ENCODE measurements around the gene CD34.

The CD34 gene

DNA sequence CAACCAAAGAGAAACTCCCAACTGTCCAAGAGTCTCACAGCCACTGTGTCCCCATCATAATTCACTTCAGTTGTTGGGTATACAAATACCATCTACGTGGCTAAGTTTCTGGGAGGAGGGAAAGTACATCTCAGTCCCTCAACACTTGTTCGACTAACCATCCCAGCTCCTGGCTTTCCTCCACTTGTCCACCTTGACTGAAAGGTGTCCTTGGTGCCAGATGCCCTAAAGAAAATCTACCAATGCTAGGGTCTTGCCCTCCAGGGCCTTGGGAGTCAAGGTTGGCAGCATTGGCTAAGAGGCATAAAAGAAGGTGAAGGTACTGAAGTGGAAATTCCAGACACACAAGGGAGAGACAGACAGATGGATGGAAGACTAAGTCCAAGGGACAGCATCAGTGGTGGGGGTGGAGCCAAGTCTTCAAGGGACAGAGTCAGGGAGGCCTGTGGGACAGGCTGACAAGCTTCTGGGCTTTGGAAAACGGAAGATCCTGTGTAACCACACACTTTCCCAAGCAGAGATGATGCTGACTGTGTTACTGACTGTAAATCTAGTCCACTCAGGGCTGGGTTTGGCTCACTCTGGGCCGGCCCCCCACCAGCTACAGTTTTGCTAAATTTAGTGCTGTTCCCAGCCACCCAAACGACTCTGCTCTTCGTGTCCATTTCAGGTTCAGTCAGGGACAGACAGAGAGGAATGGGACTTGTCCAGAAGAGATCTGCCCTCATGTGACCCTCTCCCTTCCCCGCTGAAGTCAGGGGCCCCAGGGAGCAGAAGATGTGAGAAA lies 60.1 kb downstream of the CD34 start:
- no peak for DNase-seq

DNA sequence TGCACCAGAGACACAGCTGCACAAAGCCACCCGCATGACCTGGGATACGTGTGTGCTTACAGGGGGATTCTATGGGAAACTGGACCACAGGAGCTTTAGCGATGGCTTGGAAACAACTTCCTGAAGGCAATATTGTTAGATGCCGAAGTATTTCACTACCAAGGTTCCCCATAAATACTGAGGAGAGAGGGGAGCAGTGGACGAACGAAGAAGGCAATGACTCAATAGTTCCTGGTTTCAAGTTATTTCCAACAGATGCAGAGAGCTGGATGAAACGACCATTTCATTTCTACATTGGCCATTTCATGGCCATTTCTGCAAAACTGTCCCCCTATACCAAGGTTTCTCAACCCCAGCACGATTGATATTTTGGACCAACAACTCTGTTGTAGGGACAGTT lies 61.3 kb downstream of the CD34 start:
- no peak for DNase-seq

DNA sequence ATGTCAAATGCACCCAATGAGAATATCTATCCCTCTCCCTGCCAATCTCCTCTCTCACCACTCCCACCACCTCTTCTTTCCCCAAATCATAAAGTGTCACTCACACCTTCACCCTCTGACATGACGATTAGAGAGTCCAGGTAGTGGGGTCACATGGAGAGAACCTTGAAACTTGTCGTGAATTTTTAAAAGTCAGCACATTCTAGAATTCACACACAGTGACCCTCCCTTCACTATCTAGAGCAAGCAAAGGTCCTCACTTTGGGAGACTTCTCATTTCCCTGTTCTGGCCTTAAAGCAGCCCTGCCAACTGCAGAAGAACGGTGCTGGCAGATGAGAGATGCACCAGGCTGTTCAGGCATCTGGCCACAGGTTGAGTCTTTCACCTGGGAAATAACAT lies 61.9 kb downstream of the CD34 start:
- no peak for DNase-seq

DNA sequence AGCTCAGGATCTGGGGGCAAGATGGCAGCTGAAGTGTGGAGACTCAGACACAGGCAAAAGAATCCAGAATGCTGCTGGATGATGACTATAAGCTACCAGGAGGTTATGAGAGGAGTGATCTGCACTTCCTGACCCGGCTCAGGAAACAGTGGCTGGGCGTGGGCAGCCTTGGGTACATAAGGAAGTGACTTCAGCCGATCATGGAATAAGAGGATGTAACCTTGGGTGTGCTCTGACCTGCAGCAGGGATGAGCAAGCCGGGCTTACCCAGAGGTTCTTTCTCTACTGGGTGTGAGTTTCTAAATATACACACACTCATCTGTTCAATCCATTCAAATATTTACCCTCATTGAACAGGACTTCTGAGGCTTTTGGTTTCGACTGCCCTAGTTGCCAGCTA lies 62.7 kb downstream of the CD34 start:
- DNase-seq: no peak

DNA sequence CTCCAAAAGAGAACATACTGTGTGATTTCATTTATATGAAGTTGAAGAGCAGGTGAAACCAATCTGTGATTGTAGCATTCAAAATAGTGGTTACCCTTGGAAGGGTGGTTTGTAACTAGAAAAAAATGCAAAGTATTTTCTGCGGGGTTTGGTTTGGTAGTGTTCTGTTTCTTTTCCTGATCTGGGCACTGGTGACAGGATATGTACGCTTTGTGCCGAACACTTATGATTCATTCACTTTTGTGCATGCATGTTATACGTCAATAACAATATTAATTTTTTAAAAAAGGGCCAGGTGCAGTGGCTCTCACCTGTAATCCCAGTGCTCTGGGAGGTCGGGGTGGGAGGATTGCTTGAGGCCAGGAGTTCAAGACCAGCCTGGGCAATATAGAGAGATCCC lies 63.8 kb downstream of the CD34 start:
- no peak for DNase-seq

DNA sequence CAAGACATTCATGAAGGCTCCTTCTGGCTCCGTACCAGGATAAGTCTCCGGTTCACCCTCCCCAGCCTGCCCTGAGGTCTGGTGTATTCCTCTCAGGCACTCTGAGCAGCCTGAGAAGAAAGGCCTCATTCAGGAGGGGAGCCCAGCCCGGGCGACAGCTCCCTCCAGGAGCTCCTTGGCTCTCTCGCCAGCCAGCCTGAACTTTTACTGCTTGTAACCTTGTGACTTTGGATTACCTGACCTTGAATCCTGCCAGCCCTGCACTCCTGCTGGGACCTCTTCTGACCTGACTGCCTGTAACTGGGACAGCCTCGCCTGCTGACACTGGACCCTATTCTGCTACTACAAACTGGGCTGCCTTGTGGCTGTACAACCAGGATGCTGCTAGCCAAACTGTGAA lies 65.8 kb downstream of the CD34 start:
- DNase-seq: no peak

DNA sequence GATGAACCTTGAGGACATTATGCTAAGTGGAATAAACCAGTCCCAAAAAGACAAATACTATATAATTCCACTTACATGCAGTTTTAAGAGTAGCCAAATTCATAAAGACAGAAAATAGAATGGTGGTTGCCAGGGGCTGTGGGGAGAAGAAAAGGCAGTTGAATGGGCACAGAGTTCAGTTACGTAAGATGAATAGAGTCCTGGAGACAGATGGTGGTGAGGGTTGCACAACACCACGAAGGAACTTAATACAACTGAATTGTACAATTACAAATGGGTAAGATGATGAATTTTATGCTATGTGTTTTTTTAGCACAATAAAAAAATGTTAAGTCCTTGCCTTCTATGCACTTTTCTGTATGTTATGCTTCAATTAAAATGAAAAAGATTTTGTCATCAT lies 66.6 kb downstream of the CD34 start:
- DNase-seq: no peak

DNA sequence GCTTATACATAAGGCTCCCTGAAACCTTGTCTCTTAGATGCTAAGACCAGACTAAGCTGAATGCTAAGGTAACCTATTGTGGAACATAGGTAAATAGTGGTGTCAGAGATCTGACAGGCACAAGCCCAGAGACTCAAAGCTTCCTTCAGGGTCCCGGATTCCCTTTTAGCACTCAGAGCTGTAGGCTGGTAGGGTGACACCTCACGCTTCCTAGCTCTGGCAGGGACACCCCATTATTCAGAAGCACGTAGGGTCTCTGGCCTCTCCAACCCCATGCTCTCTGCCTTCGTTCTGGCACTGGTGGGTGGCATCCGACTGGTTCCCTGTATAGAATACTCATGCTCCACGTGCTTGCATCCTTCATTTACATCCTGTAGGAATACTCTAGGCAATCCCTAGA lies 68.4 kb downstream of the CD34 start:
- no peak for DNase-seq

DNA sequence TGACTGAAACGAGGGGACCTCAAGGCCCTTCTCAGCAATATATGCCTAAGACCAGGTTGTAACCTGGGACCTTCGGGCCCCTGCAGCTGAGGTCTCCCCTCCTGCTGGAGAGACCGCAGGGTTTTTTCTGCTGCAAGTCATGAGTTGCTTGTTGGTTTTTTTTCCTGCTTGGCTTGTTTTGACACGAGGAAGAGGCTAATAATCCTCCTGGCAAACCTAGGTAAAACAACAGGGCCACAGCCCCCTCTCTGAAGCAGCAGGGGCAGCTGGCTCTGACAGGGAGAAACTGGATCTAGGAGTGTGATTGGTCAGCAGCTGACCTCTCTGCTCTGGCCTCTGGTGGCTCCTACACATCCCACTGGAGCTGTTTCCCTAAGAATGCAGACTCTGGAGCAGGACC lies 69.0 kb downstream of the CD34 start:
- DNase-seq: no peak

DNA sequence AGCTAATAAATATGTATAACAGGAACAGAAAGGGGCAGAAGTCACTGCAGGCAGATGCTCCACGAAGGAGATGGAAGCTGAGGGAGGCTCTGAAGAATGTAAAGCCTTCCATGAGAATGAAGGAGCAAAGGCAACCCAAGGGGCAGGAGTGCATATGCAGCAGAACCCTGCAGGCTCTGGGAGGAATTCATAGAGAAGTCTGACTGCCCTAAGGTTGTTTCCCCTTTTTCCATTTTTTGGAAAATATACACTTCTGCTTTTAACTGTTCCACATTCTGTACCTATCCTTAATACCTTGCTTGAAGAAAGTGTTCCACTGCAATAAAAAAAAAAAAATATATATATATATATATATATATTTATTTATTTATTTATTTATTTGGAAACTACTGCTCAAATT lies 69.6 kb downstream of the CD34 start:
- no peak for DNase-seq

DNA sequence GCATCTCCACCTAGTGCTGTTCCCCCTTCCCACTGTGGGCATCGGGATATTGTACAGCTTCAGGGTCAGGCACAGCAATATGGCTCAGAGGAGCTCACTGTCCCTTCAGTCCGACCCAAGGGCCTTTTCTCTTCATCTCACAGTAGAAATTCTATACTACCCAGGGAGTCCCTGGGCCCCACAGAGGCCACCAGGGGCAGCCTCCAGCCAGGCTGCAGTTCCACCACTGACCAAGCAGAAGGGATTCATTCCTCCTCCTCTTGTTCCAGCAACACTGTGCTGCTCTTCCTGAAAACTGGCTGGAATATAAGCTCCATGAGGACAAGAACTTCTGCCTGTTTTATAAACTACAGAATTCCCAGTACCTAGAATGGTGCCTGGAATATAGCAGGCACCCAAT lies 70.5 kb downstream of the CD34 start:
- no peak for DNase-seq

DNA sequence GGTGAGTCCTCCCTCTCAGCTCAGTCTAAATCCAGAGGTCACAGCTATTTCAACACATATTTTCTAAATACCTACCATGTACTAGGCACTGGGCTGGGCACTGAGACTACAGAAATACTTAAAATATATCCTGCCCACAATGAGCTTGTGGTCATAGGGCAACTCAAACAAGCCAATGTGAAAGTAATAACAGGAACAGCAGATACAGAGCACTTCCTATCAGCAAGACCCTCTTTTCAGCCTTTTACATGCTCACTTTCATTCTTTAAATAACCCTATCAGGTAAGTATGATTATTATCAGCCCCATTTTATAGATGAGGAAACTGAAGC lies 71.9 kb downstream of the CD34 start:
- no peak for DNase-seq

DNA sequence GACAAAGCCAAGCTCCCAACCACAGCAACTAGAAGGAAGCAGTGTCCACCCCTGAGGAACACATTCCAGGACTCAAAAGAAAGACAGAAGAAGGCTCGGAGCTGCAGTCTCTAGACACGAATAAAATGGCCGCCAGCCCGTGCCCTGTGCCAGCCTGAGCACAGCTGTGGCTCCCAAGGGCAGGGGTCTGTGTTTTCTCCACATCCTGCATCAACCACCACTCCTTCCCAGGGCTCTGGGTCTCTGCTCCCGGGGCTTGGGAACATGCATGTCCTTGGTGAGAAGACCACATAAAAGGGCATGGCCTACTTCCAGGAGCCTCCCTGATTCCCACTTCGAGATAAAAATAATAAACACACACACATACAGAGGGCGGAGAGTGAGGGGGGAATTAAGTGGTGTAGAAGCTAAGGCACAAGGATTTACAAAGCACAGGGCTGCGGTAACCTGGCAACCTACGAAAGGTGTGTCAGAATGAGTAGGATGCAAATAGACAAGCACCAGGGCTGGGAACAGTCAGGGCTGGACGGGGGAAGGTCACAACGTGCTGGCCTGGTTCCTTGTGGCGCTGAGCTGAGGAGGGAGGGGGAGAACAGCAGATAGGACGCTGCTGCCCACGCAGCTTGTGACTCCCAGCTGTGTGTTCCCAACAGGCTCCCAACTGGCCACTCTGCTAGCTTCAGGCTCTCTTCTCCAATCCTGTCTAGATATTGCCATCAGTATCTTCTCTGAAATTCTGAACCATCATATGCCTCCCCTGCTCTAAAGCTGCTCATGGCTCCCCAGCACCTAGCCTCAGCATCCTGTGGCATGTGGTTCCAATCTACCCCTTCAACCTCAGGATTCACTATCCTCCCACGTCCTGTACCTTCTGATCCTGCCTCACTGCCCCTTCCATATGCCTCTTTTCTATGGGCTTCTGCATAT lies 72.5 kb downstream of the CD34 start:
- no peak for DNase-seq

DNA sequence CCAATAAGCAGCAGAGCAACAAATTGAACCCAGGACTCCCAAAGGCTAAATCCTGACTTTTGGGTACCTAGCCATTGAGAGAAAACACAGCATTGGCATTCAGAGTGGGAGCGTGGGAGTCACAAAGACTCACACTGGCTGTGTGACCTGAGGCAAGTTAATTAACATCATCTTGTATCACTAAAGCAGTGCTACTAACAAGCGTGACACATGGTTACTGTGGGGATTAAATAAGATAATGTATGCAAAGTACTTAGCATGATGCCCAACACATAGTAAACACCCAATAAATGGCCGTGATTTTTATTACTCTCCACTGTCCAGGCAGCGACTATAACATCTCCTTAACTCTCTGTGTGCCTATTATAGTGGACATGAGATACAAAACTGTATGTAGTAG lies 73.3 kb downstream of the CD34 start:
- DNase-seq: no peak

DNA sequence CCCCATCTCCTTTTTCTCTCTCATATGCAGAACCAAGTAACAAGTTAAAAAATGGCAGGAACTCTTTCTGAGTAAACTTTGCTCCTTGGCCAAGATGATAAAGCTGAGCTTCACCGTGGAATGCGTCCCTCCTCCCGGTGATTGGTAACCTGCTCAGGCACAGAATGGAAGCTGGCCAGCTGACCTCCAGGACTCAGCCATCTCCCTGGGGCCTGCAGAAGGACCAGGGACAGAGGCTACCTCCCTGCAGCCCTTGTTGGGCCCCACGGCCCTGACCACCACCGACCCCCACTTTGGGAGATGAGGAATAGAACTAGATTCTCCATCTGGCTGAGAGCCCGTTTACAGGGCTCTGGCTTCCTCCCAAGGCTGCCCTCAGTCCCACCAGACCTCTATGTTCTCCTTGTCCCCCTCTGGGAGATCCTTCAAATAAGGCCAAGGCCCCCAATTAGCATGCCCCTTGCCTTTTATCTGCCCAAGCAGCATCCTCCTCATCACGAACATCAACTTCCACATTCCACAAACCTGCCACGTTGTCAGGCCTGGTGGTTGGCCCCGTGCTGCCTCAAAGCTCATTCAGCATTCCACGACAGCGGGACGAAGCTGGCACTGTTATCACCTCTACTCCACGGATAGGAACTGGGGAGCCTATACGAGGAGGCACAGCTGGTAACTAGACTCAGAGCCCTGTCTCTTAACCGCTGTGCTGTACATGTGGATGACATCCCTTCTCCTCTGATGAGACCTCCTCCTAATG lies 74.2 kb downstream of the CD34 start:
- no peak for DNase-seq

DNA sequence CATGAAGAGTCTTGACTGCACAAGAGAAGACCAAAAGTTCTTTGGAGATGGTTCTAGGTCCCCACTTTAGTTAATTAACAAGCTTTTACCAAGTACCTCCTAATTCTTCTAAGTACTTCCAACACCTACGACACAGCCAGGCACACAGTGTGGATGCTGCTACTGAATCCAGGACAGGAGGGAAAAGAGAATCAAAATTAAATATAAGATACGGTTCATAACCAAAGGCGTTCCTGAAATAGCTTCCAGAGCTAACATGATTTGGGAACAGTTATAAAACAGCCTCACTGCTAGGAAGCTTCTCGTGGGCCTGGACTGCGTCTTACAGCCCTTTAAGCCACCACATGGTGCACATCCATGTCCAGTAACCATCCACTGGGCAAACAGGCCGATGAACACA lies 75.0 kb downstream of the CD34 start:
- no peak for DNase-seq

DNA sequence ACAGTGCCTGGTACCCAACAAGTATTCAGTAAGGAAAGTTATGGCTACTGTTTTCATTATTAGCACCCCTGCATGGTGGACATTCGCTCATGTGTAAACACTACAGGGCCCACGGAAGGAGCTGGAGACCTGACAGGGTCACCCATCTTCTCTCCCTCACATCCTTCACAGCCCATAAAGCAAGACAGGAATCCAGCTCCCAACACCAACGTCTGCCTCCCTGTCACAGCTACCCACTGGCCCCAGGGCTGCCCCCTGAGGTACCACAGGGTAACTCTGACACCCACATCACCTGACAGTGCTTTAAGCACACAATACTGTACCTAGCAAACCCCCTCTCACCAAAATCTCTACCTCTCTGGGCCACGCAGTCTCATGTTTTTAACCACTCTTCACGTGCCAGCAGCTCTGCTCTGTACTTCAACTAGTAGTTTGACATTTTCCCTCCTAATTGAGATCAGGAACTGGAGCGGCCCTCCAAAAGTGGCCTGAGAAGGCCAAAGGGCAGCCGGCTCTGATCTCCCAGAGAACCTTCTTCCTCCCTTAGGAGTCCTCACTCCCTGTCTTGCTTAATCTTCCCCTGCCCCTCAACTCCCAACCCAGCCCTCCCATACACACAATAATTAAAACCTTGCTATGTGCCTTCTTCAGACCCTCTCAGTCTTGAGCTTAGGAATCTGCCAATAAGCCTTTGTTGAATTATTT lies 76.8 kb downstream of the CD34 start:
- DNase-seq: no peak

DNA sequence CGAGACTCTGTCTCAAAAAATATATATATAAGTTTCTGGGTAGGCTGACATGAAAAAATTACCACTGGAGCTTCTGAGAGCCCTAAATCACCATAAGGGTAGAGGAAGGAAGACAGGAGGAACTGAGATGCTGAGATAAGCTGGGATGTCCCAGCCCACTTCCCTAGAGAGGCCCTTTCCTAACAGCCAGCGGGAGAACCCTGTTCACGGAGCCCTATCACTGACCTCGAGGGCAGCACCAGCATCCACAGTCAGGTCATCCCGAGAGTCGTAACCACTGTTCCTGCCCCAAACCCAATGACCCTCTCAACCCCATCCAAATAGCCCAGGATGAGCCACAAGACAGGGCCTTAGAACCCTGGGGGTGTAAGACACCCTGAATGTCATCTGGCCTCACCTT lies 77.5 kb downstream of the CD34 start:
- DNase-seq: no peak

DNA sequence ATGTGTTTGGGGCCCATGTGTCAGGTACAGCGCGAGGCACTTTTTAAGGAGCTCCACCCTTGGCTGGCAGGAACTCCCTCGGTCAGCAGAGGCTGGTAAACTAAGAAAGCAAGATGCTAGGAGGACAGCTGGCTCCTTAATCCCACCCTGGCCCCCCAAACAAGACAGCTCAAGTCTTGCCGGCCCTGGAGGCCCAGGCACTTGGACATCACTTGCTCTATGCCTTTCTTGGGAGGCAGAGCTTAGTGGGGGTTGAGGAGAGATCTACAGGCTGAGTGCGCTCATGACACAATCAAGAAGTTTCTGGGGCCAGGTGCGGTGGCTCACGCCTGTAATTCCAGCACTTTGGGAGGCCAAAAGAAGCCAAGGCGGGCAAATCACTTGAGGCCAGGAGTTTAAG lies 78.1 kb downstream of the CD34 start:
- no peak for DNase-seq

DNA sequence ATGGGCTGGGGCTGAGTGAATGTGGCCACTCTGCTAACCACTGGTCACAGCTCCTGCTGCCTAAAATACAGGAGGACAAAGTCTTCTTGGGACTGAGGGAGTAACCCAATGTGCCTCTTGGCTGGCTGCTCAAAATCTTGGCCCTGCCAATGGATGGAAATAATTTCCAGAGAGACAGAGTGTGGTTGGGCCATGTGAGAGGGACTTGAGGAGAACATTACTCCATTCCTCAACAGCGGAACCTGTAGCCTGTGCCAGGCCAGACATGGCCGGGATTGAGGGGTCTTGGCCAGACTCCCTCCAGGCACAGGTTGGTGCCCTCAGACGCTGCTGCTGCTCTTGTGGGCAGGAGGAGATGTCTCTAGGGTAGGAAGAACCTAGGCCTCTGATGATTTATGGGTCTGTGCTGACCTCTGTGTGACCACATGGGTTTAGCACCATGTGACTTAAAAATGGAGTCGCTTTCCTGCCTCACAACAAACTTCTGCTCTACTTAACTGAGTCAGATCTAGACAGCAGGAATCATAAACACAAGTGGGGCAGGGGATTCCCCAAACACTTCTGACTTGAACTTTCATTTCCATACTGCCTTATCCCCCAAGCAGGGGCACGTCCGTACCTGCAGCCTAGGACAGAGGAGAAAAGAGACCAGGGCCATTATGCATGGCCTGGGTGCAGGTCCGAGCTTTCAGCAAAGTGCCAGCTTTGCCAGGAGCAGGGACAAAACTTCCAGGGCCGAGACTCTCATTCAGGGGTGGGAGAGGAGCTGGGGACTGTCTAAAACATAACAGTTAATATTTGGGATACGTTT lies 79.2 kb downstream of the CD34 start:
- peak; percentile 10 for DNase-seq

All from effector CD4-positive, alpha-beta T cell (primary cell).